SK-N-DZ (cell line): ENCODE measurements around the gene CCR2. TPM values are rescaled to one million over a fixed set of nuclear protein-coding genes. Genes with fewer than 3 reads are reported as not detected.
"Not testable (repeated sequence)": the region's sequence is repeated elsewhere in the genome, so short reads cannot be mapped to it uniquely, and the experiment has no call there.

Experiments used
- DNase-seq: peaks from one replicate; pipeline ENCODE4 v3.0.0-alpha.2; 2015; ENCODE audit warnings: low spot score
- polyA plus RNA-seq, 2 experiments: library from polyadenylated mRNA; depleted of rRNA; stranded (reverse); fragments of >200 nt; gene quantifications; 2 replicates each; pipeline ENCODE4 v1.2.3, GENCODE V29; 2014

The CCR2 gene
- not detected in 2 replicates for polyA plus RNA-seq (2014; cell fraction: cytosol; rRNA removed)
- not detected in 2 replicates for polyA plus RNA-seq (2014; cell fraction: nucleus; rRNA removed)

GRCh38 chr3:46353647-46354410 lies at the start of gene CCR2:
Gene CCR2, plus strand, starts transcription at chr3:46354111. Its CDS starts 3,417 bp downstream, at chr3:46357528.
- DNase-seq, result no peak

GRCh38 chr3:46304739-46305138 lies 49.2 kb upstream of the CCR2 start:
- no peak for DNase-seq

GRCh38 chr3:46312991-46313390 lies 40.9 kb upstream of the CCR2 start:
- DNase-seq, result no peak

- no peak for DNase-seq
These were observed 39.4 kb upstream of the CCR2 start for GRCh38 chr3:46314517-46314916.

GRCh38 chr3:46316206-46316605 lies 37.7 kb upstream of the CCR2 start:
- DNase-seq, result no peak

GRCh38 chr3:46318207-46318927 lies 35.5 kb upstream of the CCR2 start:
- no peak for DNase-seq

- DNase-seq, result no peak
These were observed 32.3 kb upstream of the CCR2 start for GRCh38 chr3:46321461-46322104.

- no peak for DNase-seq
These were observed 29.9 kb upstream of the CCR2 start for GRCh38 chr3:46324036-46324435.

GRCh38 chr3:46325645-46326300 lies 28.1 kb upstream of the CCR2 start:
- DNase-seq, result no peak

GRCh38 chr3:46330676-46331075 lies 23.2 kb upstream of the CCR2 start:
- DNase-seq, result not testable (repeated sequence)

GRCh38 chr3:46334741-46335478 lies 19.0 kb upstream of the CCR2 start:
- DNase-seq, result no peak

- DNase-seq, result no peak
These were observed 18.4 kb upstream of the CCR2 start for GRCh38 chr3:46335541-46335940.

- DNase-seq, result no peak
These were observed 16.0 kb upstream of the CCR2 start for GRCh38 chr3:46337911-46338310.

- DNase-seq, result no peak
These were observed 15.1 kb upstream of the CCR2 start for GRCh38 chr3:46338840-46339239.

GRCh38 chr3:46344476-46344875 lies 9.4 kb upstream of the CCR2 start:
- DNase-seq, result no peak

- no peak for DNase-seq
These were observed 5.0 kb upstream of the CCR2 start for GRCh38 chr3:46348823-46349482.

GRCh38 chr3:46349484-46350261 lies 4.2 kb upstream of the CCR2 start:
- DNase-seq, result no peak

GRCh38 chr3:46350262-46350565 lies 3.7 kb upstream of the CCR2 start:
- no peak for DNase-seq

GRCh38 chr3:46351646-46352045 lies 2.3 kb upstream of the CCR2 start:
- no peak for DNase-seq

GRCh38 chr3:46353090-46353489 lies 821 bp upstream of the CCR2 start:
- DNase-seq, result no peak
